Loucy (cell line): Measurements from ENCODE around the gene ZSWIM6.

ENCODE experiments used
- H2AFZ ChIP-seq: fragments of 200-600 bp; sonication (generic); 2 replicates; pipeline ENCODE4 v1.6.0; 2016; ENCODE audit warnings: antibody characterized with exemption, mild to moderate bottlenecking, low read length, moderate library complexity
- H3F3A ChIP-seq: fragments of 200-600 bp; 2 replicates; pipeline ENCODE4 v1.6.0; 2016; ENCODE audit warnings: antibody characterized with exemption, low read depth, mild to moderate bottlenecking
- H3K27me3 ChIP-seq: fragments of 200-600 bp; sonication (generic); 2 replicates; pipeline ENCODE4 v1.6.1; 2014; ENCODE audit warnings: low read length, mild to moderate bottlenecking; ENCODE audit not compliant: insufficient read depth, poor library complexity, severe bottlenecking
- H3K36me3 ChIP-seq: fragments of 200-600 bp; sonication (generic); 2 replicates; pipeline ENCODE4 v1.6.1; 2016; ENCODE audit warnings: low read length; ENCODE audit not compliant: insufficient read depth
- H3K4me1 ChIP-seq: fragments of 200-600 bp; sonication (generic); 2 replicates; pipeline ENCODE4 v1.5.1; 2014; ENCODE audit warnings: low read length, mild to moderate bottlenecking; ENCODE audit not compliant: insufficient read depth, poor library complexity, severe bottlenecking
- H3K4me2 ChIP-seq: fragments of 200-600 bp; sonication (generic); 2 replicates; pipeline ENCODE4 v1.6.0; 2014; ENCODE audit warnings: antibody characterized with exemption, low read length, low read depth, mild to moderate bottlenecking; ENCODE audit not compliant: poor library complexity, severe bottlenecking
- H3K4me3 ChIP-seq: fragments of 200-600 bp; sonication (generic); 2 replicates; pipeline ENCODE4 v1.5.1; 2014; ENCODE audit warnings: low read length, mild to moderate bottlenecking, mixed read lengths; ENCODE audit not compliant: poor library complexity, severe bottlenecking
- H3K79me2 ChIP-seq: fragments of 200-600 bp; sonication (generic); 2 replicates; pipeline ENCODE4 v1.6.1; 2014; ENCODE audit warnings: low read length; ENCODE audit not compliant: insufficient read depth
- H3K9ac ChIP-seq: fragments of 200-600 bp; sonication (generic); 2 replicates; pipeline ENCODE4 v1.6.0; 2014; ENCODE audit warnings: mild to moderate bottlenecking, low read depth, low read length, moderate library complexity; ENCODE audit not compliant: poor library complexity, severe bottlenecking
- H3K9me2 ChIP-seq: fragments of 200-600 bp; sonication (generic); replicated peaks from 2 replicates; pipeline ENCODE4 v1.6.1; 2016; ENCODE audit warnings: low read depth, low read length, mixed read lengths
- H3K9me3 ChIP-seq: fragments of 200-600 bp; sonication (generic); 2 replicates; pipeline ENCODE4 v1.6.1; 2014; ENCODE audit warnings: mild to moderate bottlenecking, antibody characterized with exemption, low read length, low read depth; ENCODE audit not compliant: insufficient read depth
- H4K20me1 ChIP-seq: fragments of 200-600 bp; sonication (generic); 2 replicates; pipeline ENCODE4 v1.6.0; 2014; ENCODE audit warnings: antibody characterized with exemption, low read length, mild to moderate bottlenecking; ENCODE audit not compliant: insufficient read depth, poor library complexity, severe bottlenecking
- CTCF ChIP-seq: fragments of 200-600 bp; sonication (generic); conservative IDR thresholded peaks from 2 replicates; pipeline ENCODE4 v1.5.1; 2014; ENCODE audit warnings: mild to moderate bottlenecking, antibody characterized with exemption, low read length
- EZH2phosphoT487 ChIP-seq: fragments of 200-600 bp; IDR thresholded peaks from 2 replicates; pipeline ENCODE4 v1.6.1; 2018; ENCODE audit warnings: antibody characterized with exemption, mild to moderate bottlenecking, moderate library complexity, borderline replicate concordance

The ZSWIM6 gene

GRCh38 chr5:61489574-61489973 lies 157.5 kb downstream of the ZSWIM6 start:
- Histone ChIP-seq H3K4me2 (no peak overlapping the region), H3K4me1 (peaks cover 2% of the 10 kb centered on the region), H3K9me2 (no peaks in the 10 kb centered on the region), H3K27me3 (no peaks in the 10 kb centered on the region), H3K36me3 (no peaks in the 10 kb centered on the region), H4K20me1 (no peaks in the 10 kb centered on the region), H3K4me3 (no peak overlapping the region), H3K79me2 (no peaks in the 10 kb centered on the region), H3F3A (no peaks in the 10 kb centered on the region), H3K9me3 (no peaks in the 10 kb centered on the region), H3K9ac (no peak overlapping the region), H2AFZ (no peak overlapping the region)
- TF ChIP-seq EZH2phosphoT487 (no peak), CTCF (no peak)

- no peak for TF ChIP-seq EZH2phosphoT487
- no peak for TF ChIP-seq CTCF
- Histone ChIP-seq H3K36me3 (peaks cover 5% of the 10 kb centered on the region; the same call in 1 of the 2 replicates), H3K9me2 (no peaks in the 10 kb centered on the region), H3K9me3 (no peaks in the 10 kb centered on the region), H3F3A (no peaks in the 10 kb centered on the region), H3K4me3 (no peak overlapping the region), H3K9ac (no peak overlapping the region), H3K79me2 (no peaks in the 10 kb centered on the region), H3K4me2 (no peak overlapping the region), H4K20me1 (no peaks in the 10 kb centered on the region), H2AFZ (no peak overlapping the region), H3K27me3 (no peaks in the 10 kb centered on the region), H3K4me1 (no peaks in the 10 kb centered on the region)
Measured at GRCh38 chr5:61491861-61492260, 159.8 kb downstream of the ZSWIM6 start.

GRCh38 chr5:61493973-61494372 lies 161.9 kb downstream of the ZSWIM6 start:
- no peak overlapping the region for H3K4me2 ChIP-seq

More at GRCh38 chr5:61493973-61494372, 161.9 kb downstream of the ZSWIM6 start:
- no peaks in the 10 kb centered on the region for H3K4me1 ChIP-seq
- no peak overlapping the region for H2AFZ ChIP-seq
- H3K79me2 ChIP-seq, result no peaks in the 10 kb centered on the region
- TF ChIP-seq EZH2phosphoT487, result no peak
- TF ChIP-seq CTCF, result no peak
- no peaks in the 10 kb centered on the region for H3K9me2 ChIP-seq
- H3K27me3 ChIP-seq, result no peaks in the 10 kb centered on the region
- no peaks in the 10 kb centered on the region for H3K9me3 ChIP-seq
- no peak overlapping the region for H3K9ac ChIP-seq
- no peaks in the 10 kb centered on the region for H3F3A ChIP-seq
- no peak overlapping the region for H3K4me3 ChIP-seq
- H3K36me3 ChIP-seq, result peaks cover 6% of the 10 kb centered on the region; the same call in 1 of the 2 replicates
- H4K20me1 ChIP-seq, result no peaks in the 10 kb centered on the region
